Ovary (tissue), 3 donors: ENCODE data around the gene MYH11.

Experiments
- EP300 ChIP-seq: sonication (generic); formaldehyde crosslinking; IDR thresholded peaks from one replicate; pipeline ENCODE4 v1.6.1; 2017; ENCODE audit warnings: antibody characterized with exemption
- POLR2A ChIP-seq: fragments of 450-650 bp; IDR thresholded peaks from one replicate; pipeline ENCODE4 v1.6.1; 2017; ENCODE audit warnings: antibody characterized with exemption, mild to moderate bottlenecking, moderate library complexity
- TF ChIP-seq, protein P1 (sequence below), 3 donors: fragments of 450-650 bp in 2 of 3; fragments of 200-600 bp in 1 of 3; IDR thresholded peaks; one replicate each; pipeline versions ENCODE4 v1.5.1 to v1.8.0; 2016 to 2022; ENCODE audit warnings: antibody characterized with exemption in 3 of 3, mild to moderate bottlenecking in 1 of 3
- donor health status: DM: no; HTN: no; CAD: no.

DNA sequence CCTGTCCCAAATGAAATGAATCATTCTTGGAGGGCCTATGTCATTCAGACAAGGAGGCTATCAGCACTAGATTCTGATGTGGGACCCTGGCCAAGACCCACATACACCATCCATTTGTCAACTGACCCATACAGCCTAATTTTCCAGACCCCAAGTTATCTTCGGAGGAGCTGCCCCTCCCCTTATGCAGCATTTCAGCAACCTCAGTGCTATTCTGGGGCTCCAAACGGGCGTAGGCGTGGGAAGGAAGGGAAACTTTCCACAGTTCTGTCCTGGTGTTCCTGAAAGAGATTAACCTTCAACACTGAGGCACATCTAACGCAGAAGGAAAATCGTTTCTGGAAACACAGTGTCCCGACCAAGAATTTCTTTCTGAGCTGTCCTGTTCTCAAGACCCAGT, 86.7 kb downstream of the MYH11 start:
- TF ChIP-seq, protein P1, sequence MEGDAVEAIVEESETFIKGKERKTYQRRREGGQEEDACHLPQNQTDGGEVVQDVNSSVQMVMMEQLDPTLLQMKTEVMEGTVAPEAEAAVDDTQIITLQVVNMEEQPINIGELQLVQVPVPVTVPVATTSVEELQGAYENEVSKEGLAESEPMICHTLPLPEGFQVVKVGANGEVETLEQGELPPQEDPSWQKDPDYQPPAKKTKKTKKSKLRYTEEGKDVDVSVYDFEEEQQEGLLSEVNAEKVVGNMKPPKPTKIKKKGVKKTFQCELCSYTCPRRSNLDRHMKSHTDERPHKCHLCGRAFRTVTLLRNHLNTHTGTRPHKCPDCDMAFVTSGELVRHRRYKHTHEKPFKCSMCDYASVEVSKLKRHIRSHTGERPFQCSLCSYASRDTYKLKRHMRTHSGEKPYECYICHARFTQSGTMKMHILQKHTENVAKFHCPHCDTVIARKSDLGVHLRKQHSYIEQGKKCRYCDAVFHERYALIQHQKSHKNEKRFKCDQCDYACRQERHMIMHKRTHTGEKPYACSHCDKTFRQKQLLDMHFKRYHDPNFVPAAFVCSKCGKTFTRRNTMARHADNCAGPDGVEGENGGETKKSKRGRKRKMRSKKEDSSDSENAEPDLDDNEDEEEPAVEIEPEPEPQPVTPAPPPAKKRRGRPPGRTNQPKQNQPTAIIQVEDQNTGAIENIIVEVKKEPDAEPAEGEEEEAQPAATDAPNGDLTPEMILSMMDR (IDR thresholded peaks at IDR 0.05) = no peak
- TF ChIP-seq EP300 = no peak
- TF ChIP-seq POLR2A = no peak
